Left lobe of liver (tissue), 2 donors: ENCODE results near the gene MARCHF3. TPM values are rescaled to one million over a fixed set of nuclear protein-coding genes. Genes with fewer than 3 reads are reported as not detected.
A peak's percentile ranks its signal among the peaks of the same experiment; 100 is the strongest.

ENCODE experiments used
- ATAC-seq: fragments of 200-7000 bp; cut with Tn5 transposase; one replicate; pipeline ENCODE4 v1.9.1; 2020; ENCODE audit warnings: mild to moderate bottlenecking, moderate library complexity
- DNase-seq: peaks from one replicate; pipeline ENCODE4 v3.0.0-alpha.2; 2020; ENCODE audit warnings: low spot score
- total RNA-seq: library from RNA; stranded (reverse); gene quantifications from one replicate; pipeline ENCODE4 v1.2.1, GENCODE V29; 2021
- donor health status: DM: no; HTN: no; CAD: no; lungs with moderate emphysema.
- donor health status: DM: no; HTN: yes; CAD: no.

The MARCHF3 gene
- total RNA-seq, 1 donor from 2014 or later: 0.88 TPM

DNA sequence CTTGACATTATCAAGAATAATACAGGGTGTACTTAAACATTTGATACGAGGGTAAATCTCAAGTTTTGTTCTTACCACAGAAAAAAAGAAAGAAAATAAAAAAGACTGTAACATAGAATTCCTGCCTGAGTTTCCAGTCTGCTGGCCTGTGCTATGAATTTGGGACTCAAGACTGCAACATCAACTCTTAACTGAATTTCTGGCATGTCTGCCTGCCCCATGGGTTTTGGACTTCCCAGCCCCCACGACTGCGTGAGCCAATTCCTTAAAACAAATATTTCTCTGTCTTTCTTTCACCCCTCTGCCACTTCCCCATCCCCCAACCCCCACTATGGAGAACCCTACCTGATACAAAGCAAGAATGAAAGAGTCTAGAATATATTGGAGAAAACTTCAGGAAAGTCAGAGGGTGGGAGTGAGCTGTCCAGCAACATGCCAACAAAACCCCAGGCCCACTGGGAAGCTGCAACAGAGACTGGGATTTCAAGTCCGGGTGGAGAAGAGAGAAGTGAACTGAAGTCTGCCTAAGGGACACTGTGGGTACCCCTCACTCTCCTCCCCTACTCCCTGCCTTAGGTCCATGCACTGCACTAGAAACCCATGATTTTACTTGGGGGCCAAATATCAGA lies 43.0 kb downstream of the MARCHF3 start:
- no peak for DNase-seq
- no peak for ATAC-seq

DNA sequence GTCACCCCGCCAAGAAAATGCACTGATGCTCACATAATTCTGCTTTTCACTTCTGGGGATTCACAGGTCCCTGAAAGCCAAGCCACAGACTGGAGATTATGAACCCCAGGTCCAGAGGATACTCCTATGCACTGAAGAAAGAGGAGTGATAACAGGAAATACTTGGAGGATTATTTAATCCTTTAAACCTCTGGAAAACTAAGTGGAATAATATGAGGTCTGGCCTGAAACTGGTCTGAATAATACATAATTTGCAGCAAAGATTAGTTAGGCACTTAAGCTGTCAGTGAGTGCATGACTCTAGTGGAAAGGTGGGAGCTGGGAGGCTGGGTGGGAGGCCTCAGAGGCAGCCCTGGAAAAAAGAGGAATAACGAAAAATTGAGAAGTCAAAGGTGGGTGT lies 45.7 kb downstream of the MARCHF3 start:
- no peak for ATAC-seq
- no peak for DNase-seq

DNA sequence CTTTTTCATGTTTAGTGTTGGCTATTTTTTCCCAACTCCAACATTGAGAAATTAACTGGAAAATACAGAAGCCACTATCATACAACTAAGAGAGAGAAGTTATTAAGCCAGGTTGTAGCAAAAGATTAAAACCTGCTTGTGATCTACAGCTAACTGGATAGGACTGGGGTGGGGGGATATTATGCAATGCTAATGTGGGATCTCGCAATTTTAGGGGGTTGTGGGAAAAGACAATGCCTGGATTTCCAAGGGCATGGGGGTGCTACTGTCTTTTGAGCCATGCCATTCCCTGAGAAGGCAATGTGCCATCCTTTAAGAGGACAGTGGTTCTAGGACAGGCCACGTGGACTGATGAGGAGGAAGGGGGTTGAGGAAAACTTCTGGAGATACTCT lies 46.5 kb downstream of the MARCHF3 start:
- DNase-seq (no peak), ATAC-seq (no peak)

- ATAC-seq (no peak), DNase-seq (no peak)
These were observed 47.2 kb downstream of the MARCHF3 start for GRCh38 chr5:126982926-126983873.

DNA sequence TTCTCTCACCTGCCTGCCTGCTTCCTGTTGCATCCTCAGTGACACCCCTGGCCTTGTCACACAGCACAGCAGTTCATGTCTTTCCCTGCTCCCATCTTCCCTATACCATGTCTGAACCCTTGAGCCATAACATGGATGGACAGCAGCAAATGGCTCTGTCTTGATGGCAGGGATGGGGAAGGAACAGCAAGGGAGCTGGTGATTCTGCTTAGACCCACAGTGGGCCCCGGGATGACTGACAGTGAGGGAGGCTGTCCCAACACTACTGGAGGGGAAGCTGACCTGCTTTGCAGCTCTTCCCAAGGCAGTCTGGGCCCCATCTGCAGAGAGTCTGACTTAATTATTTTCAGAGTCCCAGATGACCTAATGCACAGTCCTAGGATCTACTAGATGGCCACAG lies 48.2 kb downstream of the MARCHF3 start:
- ATAC-seq: no peak

GRCh38 chr5:126981701-126982100 lies 48.7 kb downstream of the MARCHF3 start:
- DNase-seq (no peak), ATAC-seq (no peak)

More for the DNA sequence above, 48.2 kb downstream of the MARCHF3 start:
- no peak for DNase-seq

DNA sequence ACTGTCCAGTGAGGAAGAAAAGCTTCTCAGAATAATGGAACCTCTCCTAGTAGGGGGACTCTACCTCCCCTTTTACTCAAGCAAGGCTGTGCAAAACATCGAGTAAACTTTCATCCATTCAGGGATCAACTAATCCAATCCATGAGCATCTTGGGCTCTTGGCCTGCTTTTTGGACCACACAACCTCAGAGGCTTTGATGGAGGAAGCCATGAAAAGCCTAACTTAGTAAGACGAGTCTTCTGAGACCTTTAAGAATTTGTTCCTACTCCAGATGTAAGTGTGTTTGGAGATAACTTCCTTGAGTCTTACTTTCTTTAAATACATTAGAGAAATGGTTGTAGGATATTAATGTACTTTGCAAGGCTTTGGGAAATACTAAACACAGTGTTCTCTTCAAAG lies 49.1 kb downstream of the MARCHF3 start:
- DNase-seq: no peak
- no peak for ATAC-seq

GRCh38 chr5:126978258-126978657 lies 52.1 kb downstream of the MARCHF3 start:
- no peak for DNase-seq
- ATAC-seq: no peak

GRCh38 chr5:126976520-126977172 lies 53.7 kb downstream of the MARCHF3 start:
- DNase-seq (no peak), ATAC-seq (no peak)

- no peak for DNase-seq
- no peak for ATAC-seq
These were observed 54.6 kb downstream of the MARCHF3 start for GRCh38 chr5:126975796-126976195.

GRCh38 chr5:126973193-126973592 lies 57.2 kb downstream of the MARCHF3 start:
- DNase-seq: no peak
- ATAC-seq: no peak

DNA sequence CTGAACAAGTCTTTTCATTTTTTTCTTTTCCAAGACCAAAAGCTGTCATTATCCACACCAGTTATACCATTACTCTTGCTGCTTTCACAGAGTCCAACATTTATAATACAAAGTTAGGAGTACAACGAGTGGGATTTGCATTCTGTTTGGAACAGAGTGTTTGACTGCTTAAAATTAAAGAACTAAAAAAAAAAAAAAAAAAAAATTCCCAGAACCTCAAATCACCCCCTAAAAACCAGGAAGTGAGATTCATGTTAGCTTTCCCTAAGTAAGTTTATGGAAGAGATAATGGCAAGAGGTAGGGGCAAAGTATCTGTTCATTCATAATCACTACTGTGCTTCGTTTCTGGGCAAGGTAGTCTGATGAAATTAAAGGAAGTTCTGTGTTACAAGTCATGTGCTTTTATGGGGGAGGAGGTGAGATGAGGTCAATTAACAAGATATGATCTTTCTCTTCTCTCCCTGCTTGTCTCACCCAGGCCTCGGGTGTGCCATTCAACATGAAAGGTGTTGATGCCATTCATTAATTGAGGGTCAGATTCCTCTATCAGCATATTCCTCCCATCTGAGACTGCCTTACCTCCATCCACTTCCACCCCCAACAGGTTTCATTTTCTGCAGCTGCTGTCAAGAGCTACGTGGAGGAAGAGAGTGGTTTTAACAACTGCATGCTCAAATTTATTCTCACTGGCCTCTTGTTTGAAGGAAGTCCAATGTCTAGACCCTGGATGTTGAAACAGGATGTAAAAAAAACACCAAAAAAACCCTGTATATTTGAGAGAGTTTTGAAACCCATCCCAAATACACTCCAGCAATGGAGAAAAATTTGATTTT lies 58.1 kb downstream of the MARCHF3 start:
- ATAC-seq (no peak), DNase-seq (no peak)

GRCh38 chr5:126971455-126972031 lies 58.8 kb downstream of the MARCHF3 start:
- peak; percentile 26 for ATAC-seq
- DNase-seq: no peak

DNA sequence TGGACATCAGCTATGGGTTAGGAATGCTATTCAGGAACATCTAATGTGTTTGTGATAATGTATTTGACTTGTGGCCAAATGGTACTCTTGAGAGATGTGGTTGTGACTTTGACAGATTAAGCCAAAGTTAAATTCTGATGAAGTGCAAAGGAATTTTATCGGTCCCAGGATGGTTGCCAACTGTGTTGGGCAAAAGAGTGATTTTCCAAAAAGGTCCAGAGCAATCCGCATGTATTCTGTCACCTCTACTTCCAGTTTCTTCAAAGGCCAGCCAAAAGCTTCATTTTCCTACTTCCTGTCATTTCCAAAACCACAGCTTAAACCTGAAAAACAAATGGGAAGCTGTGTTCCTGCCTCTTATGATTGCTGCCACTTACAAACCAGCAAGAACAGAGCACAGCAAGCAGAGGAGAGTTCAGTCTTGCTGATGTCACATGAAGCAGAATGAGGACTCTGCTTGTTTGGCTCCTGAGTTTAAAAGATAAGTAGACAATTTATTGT lies 59.8 kb downstream of the MARCHF3 start:
- ATAC-seq (no peak), DNase-seq (no peak)

- DNase-seq (no peak), ATAC-seq (no peak)
These were observed 60.8 kb downstream of the MARCHF3 start for GRCh38 chr5:126969548-126969947.

DNA sequence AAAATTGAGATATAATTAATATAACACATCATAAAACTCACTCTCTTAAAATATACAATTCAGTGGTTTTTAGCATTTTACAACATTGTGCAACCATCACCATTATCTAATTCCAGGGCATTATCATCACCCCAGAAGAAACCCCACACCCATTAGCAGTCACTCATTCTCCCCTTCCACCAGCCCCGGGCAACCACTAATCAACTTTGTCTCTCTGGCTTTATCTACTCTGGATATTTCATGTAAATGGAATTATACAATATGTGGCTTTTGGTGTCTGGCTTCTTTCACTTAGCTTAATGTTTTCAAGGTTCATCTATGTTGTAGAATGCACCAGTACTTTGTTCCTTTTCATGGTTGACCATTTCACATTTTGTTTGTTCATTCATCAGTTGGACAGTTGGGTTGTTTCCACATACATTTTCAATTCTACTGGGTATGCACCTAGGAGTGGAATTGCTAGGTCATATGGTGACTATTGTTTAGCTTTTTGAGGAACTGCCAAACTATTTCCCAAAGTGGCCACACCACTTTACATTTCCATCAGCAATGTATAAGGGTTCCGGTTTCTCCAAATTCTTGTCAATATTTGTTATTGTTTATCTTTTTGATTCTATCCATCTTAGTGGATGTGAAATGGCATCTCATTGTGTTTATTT lies 62.4 kb downstream of the MARCHF3 start:
- DNase-seq (no peak), ATAC-seq (no peak)

GRCh38 chr5:126965487-126965886 lies 64.9 kb downstream of the MARCHF3 start:
- DNase-seq (no peak), ATAC-seq (no peak)

DNA sequence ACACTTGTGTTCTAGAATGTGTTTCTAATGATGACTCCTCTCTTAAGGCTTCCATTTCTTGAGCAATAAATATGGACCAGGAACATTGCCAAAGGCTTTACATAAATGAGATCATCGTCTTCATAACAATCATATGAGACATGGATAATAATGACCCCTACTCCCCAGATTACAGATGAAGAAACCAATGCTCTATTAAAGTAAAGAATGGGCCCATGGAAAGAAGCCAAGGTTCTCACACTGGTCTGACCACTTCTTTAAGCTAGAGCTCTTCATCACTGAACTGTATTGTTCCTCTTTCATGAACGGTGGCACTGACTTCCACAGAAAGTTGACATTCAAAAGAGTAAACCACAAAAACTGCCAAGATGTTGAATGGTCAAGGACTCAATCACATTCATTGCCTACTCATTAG lies 65.3 kb downstream of the MARCHF3 start:
- no peak for ATAC-seq
- DNase-seq: no peak

- DNase-seq: no peak
- no peak for ATAC-seq
These were observed 66.5 kb downstream of the MARCHF3 start for GRCh38 chr5:126963822-126964375.
